HL-60/S4 treated with retinoic acid at 250 ng/mL for 4 days and 3 days (cell line): ENCODE measurements around the gene CCDC187.

ENCODE experiments used
- in situ Hi-C: fragments of 300-500 bp; cut with MboI; formaldehyde crosslinking; loops from 2 replicates; pipeline ENCODE4 v1.7.0; 2022; ENCODE audit warnings: low sequenced_read_pairs

Gene CCDC187

GRCh38 chr9:136255896-136256890 lies 47.7 kb downstream of the CCDC187 start:
- in situ Hi-C loops = no loop called here

GRCh38 chr9:136255166-136255538 lies 48.7 kb downstream of the CCDC187 start:
- in situ Hi-C loops = no loop called here

- in situ Hi-C loops = no loop called here
Measured at GRCh38 chr9:136254381-136255165, 49.3 kb downstream of the CCDC187 start.

GRCh38 chr9:136253246-136254130 lies 50.4 kb downstream of the CCDC187 start:
- in situ Hi-C loops = no loop called here

GRCh38 chr9:136252846-136253245 lies 51.0 kb downstream of the CCDC187 start:
- in situ Hi-C loops = no loop called here

GRCh38 chr9:136252281-136252680 lies 51.6 kb downstream of the CCDC187 start:
- in situ Hi-C loops = no loop called here

- in situ Hi-C loops = no loop called here
Measured at GRCh38 chr9:136251264-136252115, 52.4 kb downstream of the CCDC187 start.

GRCh38 chr9:136250676-136251075 lies 53.2 kb downstream of the CCDC187 start:
- in situ Hi-C loops = no loop called here

DNA sequence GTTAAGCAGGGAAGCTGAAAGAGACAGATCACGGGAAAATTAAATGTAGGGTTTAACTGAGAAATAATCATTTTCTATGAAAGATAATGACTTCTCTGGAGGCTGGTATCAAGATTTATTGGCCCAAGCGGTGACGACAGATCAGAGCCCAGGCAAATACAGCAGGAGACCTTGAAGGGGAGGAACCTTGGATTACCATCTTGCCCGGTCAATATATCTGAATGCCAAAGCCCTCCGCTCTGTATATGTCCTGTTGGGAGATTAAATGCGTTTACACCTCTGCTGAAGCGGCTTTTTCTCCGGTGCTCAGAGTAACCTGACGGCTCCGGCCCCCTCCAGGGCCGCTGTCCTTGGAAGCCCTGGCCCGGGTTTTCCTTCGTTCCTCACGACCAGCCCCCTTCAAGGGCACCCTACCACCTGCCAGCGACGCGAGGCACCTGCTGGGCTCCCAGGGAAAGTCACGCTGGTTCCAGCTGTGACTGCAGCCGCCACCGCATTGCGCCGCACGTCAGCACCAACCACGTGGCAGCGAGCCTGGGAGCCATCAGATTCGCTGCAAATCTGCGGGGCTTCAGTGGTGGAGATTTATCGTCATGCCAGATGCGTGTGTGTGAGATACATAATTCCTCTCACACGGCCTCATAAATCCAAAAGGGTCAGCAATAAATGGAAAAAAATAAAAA lies 53.9 kb downstream of the CCDC187 start:
- in situ Hi-C loops = no loop called here

DNA sequence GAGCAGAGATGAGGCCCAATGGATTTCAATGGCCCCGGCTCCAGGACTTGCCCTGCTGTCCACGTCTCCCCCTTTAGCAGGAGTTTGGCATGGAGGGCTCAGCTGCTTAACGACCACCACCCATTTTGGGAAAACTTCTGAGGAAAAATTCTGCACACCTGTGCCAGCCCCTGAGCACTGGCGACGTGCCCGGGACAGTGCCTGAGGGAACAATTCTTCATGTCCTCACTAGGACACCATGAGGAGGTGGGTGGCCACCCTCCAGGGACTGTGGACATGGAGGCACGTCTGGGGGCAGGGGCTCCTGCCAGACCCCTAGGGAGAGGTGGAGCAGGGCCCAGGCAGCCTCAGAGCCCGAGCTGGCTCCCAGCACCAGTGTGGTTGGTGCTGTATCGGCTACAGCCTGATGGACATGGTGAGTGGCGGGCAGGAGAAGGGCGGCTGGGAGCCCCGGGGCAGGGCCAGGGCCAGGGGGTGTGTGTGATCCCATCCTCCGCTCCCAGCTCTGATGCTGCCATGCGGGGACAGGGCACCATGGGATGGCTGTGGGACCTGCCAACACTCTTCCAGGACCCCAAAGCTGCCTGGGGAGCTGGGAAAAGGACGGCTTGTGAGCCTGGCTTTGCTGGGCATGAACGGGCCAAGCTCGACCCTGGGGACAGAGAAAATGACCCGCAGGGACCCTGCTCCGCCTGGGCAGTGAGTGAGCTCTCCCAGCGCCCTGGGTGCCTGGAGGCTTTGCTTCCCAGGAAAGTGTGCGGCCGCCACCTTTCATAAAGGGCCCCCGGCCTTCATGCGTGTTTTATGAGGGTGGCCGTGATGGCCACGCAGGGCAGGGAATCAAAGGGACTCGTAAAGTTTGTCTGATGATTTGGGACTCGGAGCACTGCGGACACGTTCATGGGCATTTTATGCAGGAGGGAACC lies 54.7 kb downstream of the CCDC187 start:
- in situ Hi-C loops = no loop called here

DNA sequence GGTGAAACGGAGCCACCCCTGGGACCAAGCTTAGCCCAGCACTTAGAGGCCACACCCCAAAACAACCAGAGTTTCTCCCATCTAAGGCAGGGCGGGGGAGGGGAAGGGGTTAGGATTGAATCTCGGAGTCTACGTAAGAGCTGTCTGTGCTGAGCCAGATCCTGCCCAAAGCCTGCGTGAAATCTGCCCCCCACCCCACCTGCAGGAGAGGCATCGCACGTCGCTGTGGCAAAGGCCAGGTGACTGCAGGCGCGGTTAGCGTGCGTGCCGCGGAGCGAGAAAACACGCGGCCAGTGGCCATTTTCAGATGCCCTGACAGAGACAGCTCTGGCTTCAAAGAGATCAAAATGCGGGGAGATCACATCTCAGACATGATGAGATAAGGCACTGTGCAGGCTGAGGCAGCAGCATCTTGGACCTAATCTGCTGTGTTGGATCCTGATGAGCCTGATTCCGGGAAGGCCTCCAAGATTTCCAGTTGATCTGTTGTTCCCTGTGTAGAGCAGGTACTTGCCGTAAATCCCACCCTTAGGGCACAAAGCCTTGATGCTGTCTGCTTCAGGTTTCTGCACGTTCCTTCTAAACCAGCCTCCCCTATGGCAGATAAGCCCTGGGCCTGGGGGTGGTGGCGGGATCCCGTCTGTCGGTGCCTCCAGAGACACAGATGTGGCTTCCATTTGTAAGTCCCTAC lies 55.8 kb downstream of the CCDC187 start:
- in situ Hi-C loops = no loop called here

DNA sequence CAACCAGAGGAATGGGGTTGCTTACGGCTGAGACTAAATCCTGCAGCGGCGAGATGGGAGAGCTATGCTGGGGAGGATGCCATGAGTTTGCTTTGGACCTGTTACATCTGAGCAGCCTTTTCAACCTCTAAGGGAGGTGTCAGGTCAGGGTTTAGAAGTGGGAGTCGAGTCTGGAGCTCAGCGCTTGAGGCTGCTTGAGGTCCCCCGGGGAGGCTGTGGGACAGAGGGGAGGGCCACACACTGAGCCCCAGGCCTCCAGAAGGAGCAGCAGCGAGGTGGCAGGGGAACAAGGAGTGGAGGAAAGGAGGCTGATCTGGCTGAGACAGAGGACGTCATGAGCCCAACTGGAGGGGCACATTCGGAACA lies 56.4 kb downstream of the CCDC187 start:
- in situ Hi-C loops = no loop called here

GRCh38 chr9:136246849-136247550 lies 56.9 kb downstream of the CCDC187 start:
- in situ Hi-C loops = no loop called here

- in situ Hi-C loops = no loop called here
Measured at GRCh38 chr9:136245219-136246150, 58.4 kb downstream of the CCDC187 start, which contains the start of gene QSOX2. TSS of gene QSOX2 (minus strand) at chr9:136245812. CDS start at chr9:136245803, 9 bp downstream.

GRCh38 chr9:136244969-136245218 lies 59.0 kb downstream of the CCDC187 start:
- in situ Hi-C loops = no loop called here
